H1 (cell line): ENCODE data around the gene CHTF18. TPM values are rescaled to one million over a fixed set of nuclear protein-coding genes. Genes with fewer than 3 reads are reported as not detected.

Source experiments
- BACH1 ChIP-seq: IDR thresholded peaks from 2 replicates; pipeline ENCODE4 v1.6.1; 2012; ENCODE audit warnings: low read length, improper control_type of control experiment
- EGR1 ChIP-seq: IDR thresholded peaks from 2 replicates; pipeline ENCODE4 v1.6.1; 2011; ENCODE audit warnings: low read depth, low read length, borderline replicate concordance
- FOSL1 ChIP-seq: IDR thresholded peaks from 2 replicates; pipeline ENCODE4 v1.6.1; 2011; ENCODE audit warnings: mild to moderate bottlenecking, low read depth, low read length, moderate library complexity; ENCODE audit not compliant: insufficient read depth
- JUN ChIP-seq: IDR thresholded peaks from 2 replicates; pipeline ENCODE4 v1.6.1; 2011; ENCODE audit warnings: low read depth, mild to moderate bottlenecking, improper control_type of control experiment, low read length
- KDM4A ChIP-seq: IDR thresholded peaks from one replicate; pipeline ENCODE4 v1.7.1; 2012; ENCODE audit warnings: low read depth, mild to moderate bottlenecking, moderate library complexity, low read length, inconsistent platforms; ENCODE audit not compliant: severe bottlenecking
- PHF8 ChIP-seq: fragments of 200-600 bp; sonication (generic); conservative IDR thresholded peaks from 2 replicates; pipeline ENCODE4 v1.7.1; 2012; ENCODE audit warnings: low read depth, mild to moderate bottlenecking, inconsistent platforms, low read length, moderate library complexity
- RXRA ChIP-seq: IDR thresholded peaks from 2 replicates; pipeline ENCODE4 v1.6.1; 2011; ENCODE audit warnings: low read depth, mild to moderate bottlenecking, low read length, moderate library complexity; ENCODE audit not compliant: insufficient read depth
- TBP ChIP-seq: IDR thresholded peaks from 2 replicates; pipeline ENCODE4 v1.6.1; 2011; ENCODE audit warnings: low read depth, low read length, improper control_type of control experiment
- polyA plus RNA-seq, 7 experiments: library from polyadenylated mRNA; depleted of rRNA in 3 of 7; stranded (reverse) in 5 of 7; unstranded in 2 of 7; fragments of >200 nt in 5 of 7; fragments of 200-250 nt in 2 of 7; gene quantifications; 1 replicate in 5 of 7; 2 replicates in 1 of 7; 4 replicates in 1 of 7; pipeline versions ENCODE4 v1.2.1 to v1.2.3, GENCODE V29; 2011 to 2013; ENCODE audit warnings: missing spikeins in 2 of 7, mixed read lengths in 2 of 7
- total RNA-seq: library from RNA; stranded (reverse); fragmentation: NEBNext Ultra II Directional; extraction: Animal tissue kit (Norgen Biotek cat#: 25700); gene quantifications from 2 replicates; pipeline ENCODE4 v1.2.1, GENCODE V29; 2021
- TF ChIP-seq, protein P1 (sequence below): IDR thresholded peaks from 2 replicates; pipeline ENCODE4 v1.6.1; 2011; ENCODE audit warnings: low read length, improper control_type of control experiment
- TF ChIP-seq, protein P2 (sequence below): IDR thresholded peaks from 2 replicates; pipeline ENCODE4 v1.6.1; 2012; ENCODE audit warnings: low read length, inconsistent platforms
- TF ChIP-seq, protein P3 (sequence below): IDR thresholded peaks from 2 replicates; pipeline ENCODE4 v1.6.1; 2012; ENCODE audit warnings: inconsistent platforms

CHTF18 gene
- total and polyA plus RNA-seq, 2 of the 8 experiments (the other 6 are each of a cell fraction or from before 2014, with no cell fraction given): 75.3 to 104 TPM

- TF ChIP-seq, protein P1, sequence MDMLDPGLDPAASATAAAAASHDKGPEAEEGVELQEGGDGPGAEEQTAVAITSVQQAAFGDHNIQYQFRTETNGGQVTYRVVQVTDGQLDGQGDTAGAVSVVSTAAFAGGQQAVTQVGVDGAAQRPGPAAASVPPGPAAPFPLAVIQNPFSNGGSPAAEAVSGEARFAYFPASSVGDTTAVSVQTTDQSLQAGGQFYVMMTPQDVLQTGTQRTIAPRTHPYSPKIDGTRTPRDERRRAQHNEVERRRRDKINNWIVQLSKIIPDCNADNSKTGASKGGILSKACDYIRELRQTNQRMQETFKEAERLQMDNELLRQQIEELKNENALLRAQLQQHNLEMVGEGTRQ: no peak
- TF ChIP-seq BACH1: no peak
- peak; percentile 97 for TF ChIP-seq KDM4A
- no peak for TF ChIP-seq RXRA
- TF ChIP-seq EGR1: 0 out of 2 replicates have a peak, but pooled peaks have one; percentile 2
- TF ChIP-seq FOSL1: 0 out of 2 replicates have a peak, but pooled peaks have one; percentile 11
- TF ChIP-seq, protein P2, sequence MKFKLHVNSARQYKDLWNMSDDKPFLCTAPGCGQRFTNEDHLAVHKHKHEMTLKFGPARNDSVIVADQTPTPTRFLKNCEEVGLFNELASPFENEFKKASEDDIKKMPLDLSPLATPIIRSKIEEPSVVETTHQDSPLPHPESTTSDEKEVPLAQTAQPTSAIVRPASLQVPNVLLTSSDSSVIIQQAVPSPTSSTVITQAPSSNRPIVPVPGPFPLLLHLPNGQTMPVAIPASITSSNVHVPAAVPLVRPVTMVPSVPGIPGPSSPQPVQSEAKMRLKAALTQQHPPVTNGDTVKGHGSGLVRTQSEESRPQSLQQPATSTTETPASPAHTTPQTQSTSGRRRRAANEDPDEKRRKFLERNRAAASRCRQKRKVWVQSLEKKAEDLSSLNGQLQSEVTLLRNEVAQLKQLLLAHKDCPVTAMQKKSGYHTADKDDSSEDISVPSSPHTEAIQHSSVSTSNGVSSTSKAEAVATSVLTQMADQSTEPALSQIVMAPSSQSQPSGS: 0 out of 2 replicates have a peak, but pooled peaks have one; percentile 69
- TF ChIP-seq TBP: peak; percentile 31; the same call in 1 of the 2 replicates
- peak; percentile 76 for TF ChIP-seq PHF8
- no peak for TF ChIP-seq JUN
- TF ChIP-seq, protein P3, sequence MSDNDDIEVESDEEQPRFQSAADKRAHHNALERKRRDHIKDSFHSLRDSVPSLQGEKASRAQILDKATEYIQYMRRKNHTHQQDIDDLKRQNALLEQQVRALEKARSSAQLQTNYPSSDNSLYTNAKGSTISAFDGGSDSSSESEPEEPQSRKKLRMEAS: peak; percentile 67
Observed at GRCh38 chr16:788399-789126, at the start of gene CHTF18 (continued).
